Stimulated activated CD4-positive, alpha-beta T cell treated with anti-CD3 and anti-CD28 coated beads, Interleukin-2, amount 100 ng/mL, for 24 hours (primary cell): ENCODE results near the gene NRL.

Source experiments
- DNase-seq, 2 donors: peaks; one replicate each; pipeline ENCODE4 v3.0.0-alpha.2; 2020

Gene NRL

DNA sequence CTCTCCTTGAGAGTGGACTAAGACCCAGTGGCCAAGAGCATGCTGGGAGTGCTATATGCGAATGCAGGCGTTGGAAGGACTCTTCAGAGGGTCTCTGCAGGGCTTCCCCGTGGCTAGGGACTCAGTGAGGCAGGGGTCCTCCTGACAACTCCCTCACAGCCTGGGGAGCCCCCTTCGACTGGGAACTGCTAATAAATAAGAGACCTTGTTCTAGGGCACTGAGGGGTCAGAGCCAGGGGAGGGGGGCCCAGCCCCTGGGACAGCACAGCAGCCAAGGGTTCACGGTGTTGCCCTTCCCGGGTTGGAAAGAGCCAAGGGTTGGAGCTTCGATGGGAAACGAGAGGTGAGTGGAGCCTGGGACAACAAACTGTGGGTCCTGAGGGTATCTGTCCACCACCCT is 49.3 kb downstream of the NRL start:
- no peak for DNase-seq

GRCh38 chr14:24064856-24065255 is 49.9 kb downstream of the NRL start:
- no peak for DNase-seq

DNA sequence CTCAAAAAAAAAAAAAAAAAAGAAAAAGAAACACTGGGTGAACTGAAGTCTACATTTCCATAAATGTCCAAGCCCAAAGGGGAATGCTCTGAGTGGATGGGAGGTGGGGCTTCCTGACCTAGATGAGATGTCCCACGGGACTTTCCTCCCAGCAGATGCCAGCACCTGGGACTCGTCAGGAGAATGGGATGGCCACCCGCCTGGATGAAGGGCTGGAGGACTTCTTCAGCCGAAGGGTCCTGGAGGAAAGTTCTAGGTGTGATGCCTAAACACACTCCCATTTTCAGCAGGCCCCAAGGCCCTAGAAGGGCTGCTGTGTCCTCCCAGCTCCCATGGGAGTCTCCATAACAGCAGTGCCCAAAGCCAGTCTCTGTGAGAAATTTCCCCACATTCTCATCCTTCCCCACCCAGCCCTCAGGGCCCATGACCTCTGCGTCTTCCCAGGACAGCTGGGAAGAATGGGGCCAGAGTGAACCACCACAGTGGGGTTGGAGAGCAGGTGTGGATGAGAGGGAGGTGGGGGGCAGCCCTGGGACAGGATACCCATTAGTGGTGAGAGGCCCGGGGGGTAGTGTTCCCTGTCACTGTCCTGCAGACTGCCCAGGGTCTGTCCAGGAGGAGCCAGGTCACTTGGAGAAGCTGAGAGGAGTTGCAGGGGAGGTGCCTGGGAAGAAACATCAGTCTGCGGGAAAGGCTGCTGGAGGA is 50.5 kb downstream of the NRL start:
- DNase-seq, result no peak

DNA sequence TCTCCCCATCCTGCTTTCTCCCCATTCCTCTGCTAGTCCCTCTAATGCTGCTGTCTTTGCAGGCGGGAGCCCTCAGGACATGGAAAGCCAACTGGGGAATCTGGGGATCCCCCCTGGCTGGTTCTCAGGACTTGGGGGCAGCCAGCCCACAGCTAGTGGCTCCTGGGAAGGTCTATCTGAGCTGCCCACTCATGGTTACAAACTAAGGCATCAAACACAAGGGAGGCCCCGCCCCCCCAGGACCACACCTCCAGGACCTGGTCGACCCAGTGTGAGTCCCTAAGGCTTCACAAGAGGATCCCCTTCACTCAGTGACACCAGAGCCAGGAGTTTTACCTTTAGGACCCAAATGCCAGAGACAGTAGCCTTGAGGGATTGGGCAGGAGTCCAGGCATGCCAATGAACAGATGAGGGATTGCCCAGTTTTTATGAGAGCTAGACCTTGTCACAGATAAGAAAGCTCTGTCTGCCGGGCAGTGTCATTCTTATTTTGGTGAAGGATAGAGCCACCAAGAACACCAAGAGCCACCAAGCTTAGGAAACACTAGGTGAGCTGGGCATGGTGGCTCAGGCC is 51.4 kb downstream of the NRL start:
- no peak for DNase-seq

DNA sequence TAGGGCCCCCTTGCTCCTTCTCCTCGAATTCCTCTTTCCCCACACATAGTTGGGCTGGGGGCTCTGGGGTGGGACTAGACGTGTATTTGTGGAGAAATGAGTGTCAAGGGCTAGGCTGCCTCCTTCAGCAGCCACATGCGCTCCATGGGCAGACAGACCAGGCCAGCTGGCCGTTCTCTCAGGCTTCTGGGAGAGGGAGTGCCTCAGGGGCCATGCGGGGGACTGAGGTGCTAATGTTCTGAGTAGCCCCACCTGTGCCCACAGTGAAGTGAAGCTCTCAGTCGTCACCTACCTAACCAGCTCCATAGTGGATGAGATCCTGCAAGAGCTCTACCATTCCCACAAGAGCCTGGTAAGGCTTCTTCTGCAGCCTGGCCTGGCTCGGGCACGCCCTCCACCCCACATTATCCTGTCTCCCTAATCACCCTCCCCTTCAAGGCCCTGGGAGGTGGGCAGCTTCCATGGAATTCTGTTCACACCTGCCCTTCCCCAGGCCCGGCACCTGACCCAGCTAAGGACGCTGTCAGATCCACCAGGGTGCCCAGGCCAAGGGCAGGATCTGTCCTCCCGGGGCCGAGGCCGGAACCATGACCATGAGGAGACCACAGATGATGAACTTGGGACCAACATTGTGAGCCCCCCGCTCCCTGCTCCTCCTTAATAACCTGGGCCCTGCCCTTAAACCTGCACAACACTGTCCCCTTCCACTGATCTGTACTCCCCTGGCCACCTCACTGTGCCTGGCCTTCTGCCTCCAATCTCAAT is 52.4 kb downstream of the NRL start:
- DNase-seq, result no peak

- no peak for DNase-seq
Measured at GRCh38 chr14:24060984-24061913, 53.5 kb downstream of the NRL start.

DNA sequence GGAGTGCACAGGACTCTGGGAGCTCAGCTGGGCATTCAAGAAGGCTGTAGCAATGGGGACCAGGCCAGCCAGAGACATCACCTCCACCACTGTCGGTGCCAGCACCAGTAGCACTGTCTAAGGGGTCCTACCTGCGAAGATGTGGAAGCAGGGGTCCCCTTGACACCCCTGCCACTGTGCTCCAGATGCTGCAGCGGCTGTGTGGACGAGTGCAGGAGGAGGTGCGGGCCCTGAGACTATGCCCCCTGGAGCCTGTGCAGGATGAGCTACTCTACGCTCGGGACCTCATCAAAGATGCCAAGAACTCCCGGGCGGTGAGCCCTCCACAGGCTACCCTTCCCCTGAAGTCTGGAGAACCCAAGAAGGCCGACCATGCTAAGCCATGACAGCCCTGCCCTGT is 54.3 kb downstream of the NRL start:
- no peak for DNase-seq

DNA sequence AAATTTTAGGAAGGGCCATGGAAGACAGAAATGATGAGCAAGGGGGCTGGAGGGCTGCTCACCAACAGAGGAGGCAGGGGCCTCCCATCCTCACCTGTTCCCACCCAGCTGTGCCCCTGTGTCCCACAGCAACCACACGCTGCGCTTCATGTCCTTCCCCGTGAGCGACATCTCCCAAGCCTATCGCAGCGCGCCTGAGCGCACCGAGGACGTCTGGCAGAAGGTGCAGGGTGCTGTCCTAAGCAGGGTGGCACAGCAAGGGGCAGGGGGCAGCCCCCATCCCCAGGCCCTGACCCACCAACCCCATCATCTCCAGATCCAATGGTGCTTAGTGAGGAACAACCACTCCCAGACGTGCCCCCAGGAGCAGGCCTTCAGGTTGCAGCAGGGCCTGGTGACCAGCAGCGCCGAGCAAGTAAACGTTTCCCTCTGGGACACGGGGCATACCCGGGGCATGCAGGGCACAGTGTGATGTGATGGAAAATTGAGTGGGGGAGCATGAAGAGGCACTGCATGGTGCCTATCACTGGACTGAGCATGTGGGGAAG is 54.8 kb downstream of the NRL start:
- DNase-seq, result no peak

DNA sequence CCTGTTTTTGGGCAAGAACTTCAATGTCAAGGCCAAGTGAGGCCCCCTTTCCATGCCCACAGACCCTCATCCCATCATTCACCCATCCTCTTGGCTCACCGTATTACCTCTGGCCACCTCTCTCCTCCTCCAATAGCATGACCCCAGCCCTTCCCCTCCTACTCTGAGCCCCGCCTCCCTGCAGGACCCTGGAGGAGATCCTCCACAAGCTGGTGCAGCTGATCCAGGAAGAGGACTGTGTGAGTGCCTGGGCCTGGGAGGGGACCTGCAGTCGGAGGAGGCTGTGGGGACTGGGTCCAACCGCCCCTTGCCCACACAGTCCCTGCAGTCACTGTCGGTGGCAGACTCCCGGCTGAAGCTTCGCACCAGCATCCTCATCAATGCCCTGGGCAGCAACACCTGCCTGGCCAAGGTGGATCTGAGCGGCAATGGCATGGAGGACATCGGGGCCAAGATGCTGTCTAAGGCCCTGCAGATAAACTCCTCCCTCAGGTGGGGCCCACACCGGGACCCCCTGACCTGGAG is 55.7 kb downstream of the NRL start:
- no peak for DNase-seq

DNA sequence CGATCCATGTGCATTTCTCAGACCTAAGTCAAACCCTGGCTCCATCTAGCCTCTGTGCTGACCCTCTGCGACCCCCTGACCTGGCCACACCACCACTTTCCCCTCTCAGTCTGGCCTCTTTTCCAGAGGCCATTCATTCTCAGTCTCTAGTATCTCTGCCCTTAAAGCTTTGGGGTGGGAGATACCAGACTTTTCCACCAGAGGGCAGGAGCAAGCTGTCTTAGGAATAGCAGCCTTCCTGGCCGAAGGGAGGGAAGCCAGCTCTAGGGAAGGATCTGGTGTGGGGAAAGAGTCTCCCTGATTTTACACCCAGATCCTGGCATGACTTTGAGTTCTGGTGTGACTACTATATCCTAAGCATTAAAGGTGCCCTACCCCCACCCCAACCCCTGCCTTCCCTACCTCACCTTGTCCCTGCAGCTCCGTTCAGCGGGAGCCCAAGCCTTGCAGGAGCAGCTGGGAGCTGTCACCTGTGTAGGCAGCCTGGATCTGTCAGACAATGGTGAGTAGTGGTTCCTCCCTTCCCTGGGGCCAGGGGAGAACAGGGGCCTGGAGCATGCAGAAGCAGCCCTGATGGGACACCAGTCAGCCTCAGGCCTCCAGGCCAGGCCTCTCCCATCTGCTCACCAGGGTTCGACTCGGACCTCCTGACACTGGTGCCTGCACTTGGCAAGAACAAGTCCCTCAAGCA is 56.3 kb downstream of the NRL start:
- no peak for DNase-seq

GRCh38 chr14:24057867-24058259 is 56.9 kb downstream of the NRL start:
- no peak for DNase-seq

GRCh38 chr14:24057271-24057670 is 57.5 kb downstream of the NRL start:
- no peak for DNase-seq

DNA sequence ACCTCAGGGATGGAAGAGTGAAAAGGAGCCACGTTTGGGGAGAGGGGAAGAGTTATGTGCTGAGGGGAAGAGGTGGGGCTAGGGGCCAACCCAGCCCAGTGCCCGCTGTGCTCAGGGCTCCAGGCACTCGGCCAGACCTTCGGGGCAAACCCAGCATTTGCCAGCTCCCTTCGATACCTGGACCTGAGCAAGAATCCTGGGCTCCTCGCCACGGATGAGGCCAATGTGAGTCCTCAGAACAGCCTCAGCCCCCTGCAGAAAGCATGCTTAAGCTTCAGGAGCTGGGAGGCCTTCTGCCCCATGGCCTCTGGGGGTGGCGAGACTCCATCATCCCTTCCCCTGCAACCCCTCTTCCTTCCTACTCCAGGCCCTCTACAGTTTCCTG is 58.0 kb downstream of the NRL start:
- no peak for DNase-seq

GRCh38 chr14:24055971-24056799 is 58.6 kb downstream of the NRL start:
- DNase-seq, result no peak

GRCh38 chr14:24054646-24055045 is 60.1 kb downstream of the NRL start:
- DNase-seq, result no peak

GRCh38 chr14:24054324-24054641 is 60.5 kb downstream of the NRL start:
- DNase-seq, result no peak

- DNase-seq, result no peak
Measured at GRCh38 chr14:24053548-24054323, 61.0 kb downstream of the NRL start.

- DNase-seq, result peak; percentile 59 to 79
Measured at GRCh38 chr14:24052656-24053547, 61.8 kb downstream of the NRL start.
